HCT116 (cell line): ENCODE results near the gene USP12. TPM values are rescaled to one million over a fixed set of nuclear protein-coding genes. Genes with fewer than 3 reads are reported as not detected.

Source experiments
- ATAC-seq: fragments of 200-7000 bp; cut with Tn5 transposase; 2 replicates; pipeline ENCODE4 v1.9.1; 2020; ENCODE audit warnings: mild to moderate bottlenecking, moderate library complexity
- BruUV-seq: library from RNA; stranded (reverse); fragments of 400-500 nt; replicated peaks from 2 replicates; lab custom pipeline; 2021; lab: Mats Ljungman, UMichigan
- CTCF ChIA-PET: fragments of 300-600 bp; sonication (Branson Sonifier 250); formaldehyde crosslinking; loops from one replicate; lab custom pipeline; 2021; ENCODE audit warnings: antibody characterized with exemption; lab: Charles Lee
- POLR2A ChIA-PET: fragments of 300-600, 350-600 bp; sonication (Branson Sonifier 250); formaldehyde crosslinking; loops from one replicate; lab custom pipeline; 2021; ENCODE audit warnings: antibody characterized with exemption; lab: Charles Lee
- RAD21 ChIA-PET, 2 experiments: fragments of 300-600 bp; sonication (Branson Sonifier 250); formaldehyde crosslinking; loops; one replicate each; lab custom pipeline; 2023; ENCODE audit warnings: low total read pairs in 2 of 2; ENCODE audit not compliant: uncharacterized antibody in 2 of 2, unreplicated experiment in 2 of 2, low non-redundant PET in 1 of 2; lab: Charles Lee
- DNase-seq: peaks from one replicate; pipeline ENCODE4 v3.0.0-alpha.2; 2010; ENCODE audit warnings: low read depth, low spot score
- H2AFZ ChIP-seq: fragments of 200-600 bp; shearing (Covaris generic), sonication (generic); 2 replicates; pipeline ENCODE4 v1.6.1; 2017; ENCODE audit warnings: low read depth, mixed run types, mixed read lengths, antibody characterized with exemption, low read length; ENCODE audit not compliant: poor library complexity, severe bottlenecking
- H3K27ac ChIP-seq: 2 replicates; pipeline ENCODE4 v1.5.1; 2012; ENCODE audit warnings: low read depth, low read length
- H3K27me3 ChIP-seq: fragments of 200-600 bp; sonication (generic); 2 replicates; pipeline ENCODE4 v1.6.1; 2016; ENCODE audit warnings: mixed run types, low read length, mixed read lengths; ENCODE audit not compliant: insufficient read depth
- H3K36me3 ChIP-seq, 2 experiments: fragments of 200-500 bp in 1 of 2; fragments of 200-600 bp in 1 of 2; sonication (Bioruptor generic) in 1 of 2; sonication (generic) in 1 of 2; 2 replicates each; pipeline versions ENCODE4 v1.5.1 to v1.6.1; 2014 to 2016; ENCODE audit warnings: low read length in 2 of 2, inconsistent platforms in 1 of 2, mixed read lengths in 1 of 2, mixed run types in 1 of 2; ENCODE audit not compliant: insufficient read depth in 2 of 2, control insufficient read depth in 1 of 2
- H3K4me1 ChIP-seq, 2 experiments: fragments of 200-600 bp in 1 of 2; sonication (generic) in 1 of 2; 2 replicates each; pipeline versions ENCODE4 v1.5.1 to v1.6.1; 2012 to 2017; ENCODE audit warnings: low read length in 2 of 2, inconsistent platforms in 1 of 2, mild to moderate bottlenecking in 1 of 2, mixed read lengths in 1 of 2, mixed run types in 1 of 2, moderate library complexity in 1 of 2; ENCODE audit not compliant: insufficient read depth in 2 of 2, control insufficient read depth in 1 of 2
- H3K4me2 ChIP-seq: fragments of 200-600 bp; sonication (generic); 2 replicates; pipeline ENCODE4 v1.6.1; 2017; ENCODE audit warnings: mixed run types, low read length, mixed read lengths
- H3K4me3 ChIP-seq, 2 experiments: fragments of 200-600 bp in 1 of 2; sonication (generic) in 1 of 2; replicated peaks in 1 of 2; 2 replicates each; pipeline ENCODE4 v1.5.1; 2011 to 2016; ENCODE audit warnings: low read length in 2 of 2, control low read depth in 1 of 2, low read depth in 1 of 2, mild to moderate bottlenecking in 1 of 2, mixed read lengths in 1 of 2, mixed run types in 1 of 2
- H3K79me2 ChIP-seq: fragments of 200-600 bp; sonication (generic); 2 replicates; pipeline ENCODE4 v1.6.1; 2017; ENCODE audit warnings: mild to moderate bottlenecking, mixed run types, low read length, moderate library complexity, mixed read lengths; ENCODE audit not compliant: insufficient read depth
- H3K9ac ChIP-seq: fragments of 200-600 bp; sonication (generic); 2 replicates; pipeline ENCODE4 v1.6.1; 2016; ENCODE audit warnings: low read length, mixed read lengths
- H3K9me2 ChIP-seq: fragments of 200-600 bp; sonication (generic), shearing (Covaris generic); 2 replicates; pipeline ENCODE4 v1.6.1; 2017; ENCODE audit warnings: mixed run types, mild to moderate bottlenecking, moderate library complexity; ENCODE audit not compliant: insufficient read depth
- H3K9me3 ChIP-seq, 2 experiments: fragments of 200-500 bp in 1 of 2; fragments of 200-600 bp in 1 of 2; sonication (Bioruptor generic) in 1 of 2; sonication (generic) in 1 of 2; 2 replicates each; pipeline ENCODE4 v1.6.1; 2014 to 2017; ENCODE audit warnings: low read length in 2 of 2, mixed read lengths in 2 of 2, inconsistent platforms in 1 of 2, low read depth in 1 of 2, mild to moderate bottlenecking in 1 of 2, mixed run types in 1 of 2, moderate library complexity in 1 of 2; ENCODE audit not compliant: control insufficient read depth in 1 of 2, insufficient read depth in 1 of 2
- H4K20me1 ChIP-seq: fragments of 200-600 bp; sonication (generic), shearing (Covaris generic); 2 replicates; pipeline ENCODE4 v1.6.1; 2017; ENCODE audit warnings: mixed run types, mild to moderate bottlenecking, moderate library complexity; ENCODE audit not compliant: insufficient read depth
- ATF3 ChIP-seq: IDR thresholded peaks from 2 replicates; pipeline ENCODE4 v1.6.1; 2012
- CBX3 ChIP-seq: IDR thresholded peaks from 2 replicates; pipeline ENCODE4 v1.6.1; 2012; ENCODE audit warnings: low read depth
- EGR1 ChIP-seq: IDR thresholded peaks from 2 replicates; pipeline ENCODE4 v1.6.1; 2012; ENCODE audit warnings: low read depth
- EZH2 ChIP-seq: fragments of 200-600 bp; sonication (generic); IDR thresholded peaks from 2 replicates; pipeline ENCODE4 v1.6.1; 2017; ENCODE audit warnings: antibody characterized with exemption, mixed run types
- EZH2phosphoT487 ChIP-seq: fragments of 200-600 bp; IDR thresholded peaks from 2 replicates; pipeline ENCODE4 v1.6.1; 2018; ENCODE audit warnings: antibody characterized with exemption, borderline replicate concordance
- POLR2AphosphoS5 ChIP-seq: IDR thresholded peaks from 2 replicates; pipeline ENCODE4 v1.6.1; 2011; ENCODE audit warnings: mild to moderate bottlenecking, low read depth, low read length, moderate library complexity
- REST ChIP-seq: IDR thresholded peaks from 2 replicates; pipeline ENCODE4 v1.6.1; 2012; ENCODE audit warnings: low read depth
- SIN3A ChIP-seq: IDR thresholded peaks from 2 replicates; pipeline ENCODE4 v1.6.1; 2012; ENCODE audit warnings: low read depth
- SP1 ChIP-seq: IDR thresholded peaks from 2 replicates; pipeline ENCODE4 v1.6.1; 2012; ENCODE audit warnings: low read depth
- SRF ChIP-seq: IDR thresholded peaks from 2 replicates; pipeline ENCODE4 v1.6.1; 2012; ENCODE audit warnings: low read depth
- TCF7L2 ChIP-seq: IDR thresholded peaks from 2 replicates; pipeline ENCODE4 v1.7.0; 2011; ENCODE audit warnings: borderline replicate concordance, inconsistent platforms; ENCODE audit not compliant: insufficient read depth, insufficient read length; ENCODE audit errors: extremely low read depth
- ZNF274 ChIP-seq: fragments of 200-500 bp; sonication (Bioruptor generic); IDR thresholded peaks from 2 replicates; pipeline ENCODE4 v1.6.1; 2014; ENCODE audit warnings: mild to moderate bottlenecking, low read depth, low read length, inconsistent platforms
- intact Hi-C: fragments of 100-400 bp; cut with micrococcal nuclease; formaldehyde crosslinking; loops from 2 replicates; pipeline ENCODE4 v1.10.0; 2022
- total RNA-seq: library from RNA; stranded (reverse); gene quantifications from one replicate; pipeline ENCODE4 v1.2.1, GENCODE V29; 2021; ENCODE audit not compliant: unreplicated experiment

USP12 gene
- total RNA-seq, 1 experiment from 2014 or later, result 28.3 TPM

- no TSS peak for BruUV-seq
- ATAC-seq, result no peak
- H3K4me2 ChIP-seq, result no peak overlapping the region
- TF ChIP-seq CBX3, result no peak
- TF ChIP-seq EZH2, result no peak
- no peak for TF ChIP-seq ATF3
- TF ChIP-seq REST, result no peak
- no peak for TF ChIP-seq SIN3A
- TF ChIP-seq ZNF274, result no peak
- no peak for TF ChIP-seq EGR1
- no peak for TF ChIP-seq POLR2AphosphoS5
- TF ChIP-seq TCF7L2, result no peak
- TF ChIP-seq SRF, result no peak
- TF ChIP-seq SP1, result no peak
- TF ChIP-seq EZH2phosphoT487, result no peak
- TF ChIP-seq, all 23 proteins: peak for 0
- Histone ChIP-seq H3K9me2 (no peaks in the 10 kb centered on the region), H3K27me3 (no peaks in the 10 kb centered on the region), H3K27ac (no peak overlapping the region), H3K9me3 (no peaks in the 10 kb centered on the region), H3K9ac (no peak overlapping the region), H3K36me3 (no peaks in the 10 kb centered on the region; a peak in 1 of 4 replicates), H3K79me2 (peaks cover 98% of the 10 kb centered on the region), H2AFZ (no peak overlapping the region), H4K20me1 (peaks cover 5% of the 10 kb centered on the region; the same call in 1 of the 2 replicates), H3K4me1 (no peaks in the 10 kb centered on the region), H3K4me3 (no peak overlapping the region)
- intact Hi-C loops, result no loop called here
- ChIA-PET POLR2A (no interaction called here), CTCF (no interaction called here), RAD21 (no interaction called here)
- DNase-seq, result no peak
These were observed 13.3 kb downstream of the USP12 start for GRCh38 chr13:27158335-27158734.
